ENCODE measurements around the gene MISP.

Gene MISP

DNA sequence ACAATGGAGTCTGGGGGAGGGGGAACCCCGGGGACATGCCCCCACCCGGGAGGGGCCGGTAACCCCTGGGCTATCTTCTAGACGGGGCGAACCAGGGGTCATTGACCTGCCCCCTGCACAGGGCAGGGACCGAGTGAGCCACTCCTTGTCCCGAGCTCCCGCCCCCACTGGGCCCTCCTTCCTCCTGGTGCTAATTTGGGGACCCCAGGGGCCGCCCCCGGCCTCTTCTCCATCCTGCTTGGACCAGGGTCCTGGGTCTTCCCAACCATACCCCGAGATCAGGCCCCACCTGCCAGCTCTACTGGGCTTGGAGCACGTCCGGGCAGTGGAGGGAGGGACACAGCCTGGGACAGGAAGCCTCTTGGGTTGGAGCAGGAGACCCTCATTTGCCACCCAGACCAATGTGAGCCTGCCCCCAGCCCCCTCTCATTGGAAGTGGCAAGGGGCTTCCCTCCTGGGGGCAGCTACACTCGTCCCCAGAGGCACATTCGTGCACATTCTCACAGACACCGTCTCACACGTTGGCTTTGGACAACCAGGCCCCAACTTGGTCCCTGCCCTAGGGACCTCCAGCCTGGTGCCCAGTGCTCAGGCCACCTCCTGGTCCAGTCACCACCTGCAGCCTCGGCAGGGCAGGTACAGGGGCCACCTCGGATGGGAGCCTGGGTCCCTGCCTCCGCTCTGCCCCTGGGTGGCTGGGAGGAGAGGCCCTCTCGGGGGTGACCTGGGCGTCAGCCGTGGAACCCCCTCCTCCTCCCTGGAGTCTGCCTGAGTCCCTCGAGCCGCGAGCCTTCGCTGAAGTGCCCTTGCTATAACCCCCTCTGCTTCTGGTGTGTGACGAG lies 3.3 kb upstream of the MISP start:
- DNase-seq: no peak

DNA sequence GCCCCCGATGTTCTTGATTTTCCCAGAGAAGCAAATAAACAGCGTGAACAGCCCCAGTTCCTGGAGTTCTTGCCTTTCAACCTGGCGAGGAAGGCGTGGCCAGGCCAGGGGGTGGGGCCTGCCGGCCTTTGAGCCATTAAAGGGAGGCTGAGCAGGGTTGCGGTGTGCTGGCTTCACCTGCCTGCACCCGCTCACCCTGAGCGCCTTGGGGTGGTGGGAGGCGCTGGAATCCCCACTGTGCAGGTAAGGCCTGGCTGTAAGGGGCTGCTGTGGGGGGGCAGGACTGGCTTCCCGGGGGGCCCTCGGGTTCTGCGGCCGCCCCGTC lies 2.7 kb upstream of the MISP start:
- DNase-seq: no peak

DNA sequence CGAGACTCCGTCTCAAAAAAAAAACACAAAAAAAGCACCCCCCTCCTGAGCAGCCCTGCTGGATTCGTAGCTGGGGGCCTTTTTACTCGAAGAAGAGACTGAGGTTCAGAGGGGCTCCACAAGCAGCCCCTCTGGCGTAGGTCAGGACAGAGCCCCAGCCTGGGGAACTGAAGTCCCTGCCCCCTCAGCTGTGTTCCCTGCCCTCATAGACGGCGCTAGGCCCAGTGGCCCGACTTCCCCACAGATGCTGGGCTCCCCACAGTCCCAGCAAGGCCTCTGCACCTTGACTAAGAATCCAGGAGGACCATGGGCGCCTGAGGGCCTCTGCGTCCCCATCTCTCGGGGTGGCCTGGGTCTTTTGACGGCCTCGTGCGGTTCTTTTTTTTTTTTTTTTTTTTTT lies 1.1 kb upstream of the MISP start:
- no peak for DNase-seq

DNA sequence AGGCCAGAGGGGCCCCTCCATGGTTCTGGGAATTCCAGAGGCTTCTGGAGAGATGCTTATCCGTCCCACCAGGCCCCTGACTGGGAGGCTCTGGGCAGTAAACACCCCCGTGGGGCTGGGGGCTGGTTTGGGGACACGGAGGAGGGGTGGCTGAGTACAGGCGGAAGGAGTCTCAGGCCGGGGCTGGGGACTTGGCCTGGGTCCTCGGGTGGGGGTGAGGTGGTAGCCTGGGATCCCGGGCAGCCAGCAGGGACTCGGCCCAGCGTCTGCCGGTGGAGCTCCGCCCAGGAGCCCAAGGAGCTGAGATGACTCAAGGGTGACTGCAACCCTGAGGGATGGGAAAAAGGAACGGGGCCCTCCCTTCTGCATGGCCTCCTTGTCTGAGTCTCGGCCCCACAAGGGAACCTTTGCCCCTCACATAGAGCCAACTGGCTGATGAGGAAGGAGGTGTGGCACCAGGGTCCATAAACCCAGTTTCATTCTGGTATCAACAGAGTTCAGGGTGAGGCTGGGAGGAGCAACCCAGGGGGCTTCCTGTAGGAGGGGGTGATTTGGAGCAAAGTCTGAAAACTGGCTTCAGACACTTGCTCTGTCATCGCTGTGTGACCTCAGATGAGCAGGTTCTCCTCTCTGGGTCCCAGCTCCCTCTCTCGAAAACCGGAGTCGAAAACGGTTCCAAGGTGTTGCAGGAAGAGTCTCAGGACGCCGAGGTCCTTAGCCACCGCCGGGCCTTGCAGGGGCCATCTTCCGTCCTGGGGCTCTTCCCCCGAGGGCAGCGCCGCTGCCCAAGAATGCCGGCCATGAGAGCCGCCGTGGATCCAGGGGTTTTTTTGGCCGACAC lies 809 bp downstream of the MISP start:
- DNase-seq: no peak

DNA sequence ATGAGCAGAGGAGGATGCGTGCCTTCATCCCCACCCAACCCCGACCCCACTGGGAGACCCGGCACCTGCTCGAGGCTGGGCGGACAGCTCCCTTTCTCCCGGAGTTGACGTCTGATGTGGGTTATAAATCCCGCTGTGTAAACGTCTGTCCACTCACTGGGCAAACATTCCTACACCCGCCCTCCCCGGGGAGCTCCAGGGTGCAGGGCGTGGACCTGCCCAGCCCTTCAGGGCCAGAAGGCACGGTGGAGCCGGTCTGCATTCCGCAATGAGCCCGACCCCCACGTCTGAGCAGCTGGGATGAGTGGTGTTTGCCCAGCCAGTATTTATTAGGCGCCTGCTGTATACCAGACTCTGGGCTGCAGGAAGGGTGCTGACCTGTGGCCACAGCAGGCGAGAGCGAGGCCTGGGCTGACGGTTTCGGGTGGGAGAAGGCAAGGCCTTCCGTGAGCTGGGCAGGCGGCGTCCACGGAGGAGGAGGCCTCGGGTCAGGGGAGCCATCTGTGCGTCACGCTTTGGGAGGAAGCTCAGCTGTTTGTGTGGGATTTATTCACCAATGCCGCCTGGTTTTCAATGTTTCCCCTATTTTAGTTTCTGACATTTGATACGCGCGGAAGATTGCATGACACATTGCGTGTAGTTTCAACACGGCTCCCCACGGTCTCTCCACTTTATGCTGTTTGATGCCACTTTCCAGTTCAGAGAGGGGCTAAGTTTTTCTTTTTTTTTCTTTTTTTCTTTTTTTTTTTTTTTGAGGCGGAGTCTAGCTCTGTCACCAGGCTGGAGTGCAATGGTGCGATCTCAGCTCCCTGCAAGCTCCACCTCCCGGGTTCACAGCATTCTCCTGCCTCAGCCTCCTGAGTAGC lies 2.0 kb downstream of the MISP start:
- no peak for DNase-seq

DNA sequence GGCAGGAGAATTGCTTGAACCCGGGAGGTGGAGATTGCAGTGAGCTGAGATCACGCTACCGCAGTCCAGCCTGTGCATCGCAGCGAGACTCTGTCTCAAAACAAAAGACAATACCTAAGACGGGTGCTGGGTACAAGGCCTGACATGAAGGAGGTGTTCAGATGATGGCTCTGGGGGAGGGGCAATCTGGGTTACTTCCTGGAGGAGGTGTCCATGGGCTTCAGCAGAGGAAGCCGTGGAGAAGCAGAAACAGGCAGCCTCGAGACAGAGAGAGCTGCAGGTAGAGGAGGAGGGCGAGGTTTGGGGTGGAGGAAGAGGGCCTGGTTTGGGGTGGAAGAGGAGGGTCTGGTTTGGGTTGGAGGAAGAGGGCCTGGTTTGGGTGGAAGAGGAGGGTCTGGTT lies 3.6 kb downstream of the MISP start:
- DNase-seq: no peak

DNA sequence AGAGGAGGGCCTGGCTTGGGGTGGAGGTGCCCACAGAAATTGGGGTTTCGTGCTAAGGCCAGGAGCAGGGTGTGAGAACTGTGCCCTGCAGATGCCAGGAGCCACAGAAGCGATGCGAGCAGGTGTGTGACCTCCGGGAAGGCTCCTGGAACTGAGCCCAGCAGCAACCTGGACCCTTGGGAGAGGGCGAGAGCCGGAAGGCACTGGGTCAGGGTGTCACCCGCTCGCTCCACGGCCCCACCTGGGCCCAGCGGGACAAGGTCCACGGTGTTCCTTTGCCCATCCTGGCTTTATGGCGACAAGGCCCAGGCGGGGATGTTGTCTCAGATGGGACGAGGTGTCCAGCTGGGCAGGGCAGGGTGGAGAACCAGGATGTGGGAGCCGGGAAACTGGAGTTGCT lies 4.2 kb downstream of the MISP start:
- DNase-seq: no peak

DNA sequence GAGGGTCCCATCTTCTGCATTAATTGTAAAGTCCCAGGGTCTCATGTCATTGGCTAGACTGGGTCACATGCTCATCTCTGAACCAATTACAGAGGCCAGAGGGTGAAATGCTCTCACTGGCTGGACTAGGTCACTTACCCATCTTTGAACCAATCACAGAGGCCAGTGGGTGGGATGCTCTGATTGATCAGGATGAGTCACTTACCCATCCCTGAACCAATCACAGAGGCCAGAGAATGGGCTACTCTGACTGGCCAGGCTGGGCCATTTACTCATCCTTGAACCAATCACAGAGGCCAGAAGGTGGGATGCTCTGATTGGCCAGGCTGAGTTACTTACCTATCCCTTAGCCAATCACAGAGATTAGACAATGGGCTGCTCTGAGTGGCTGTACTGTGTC lies 5.3 kb downstream of the MISP start:
- no peak for DNase-seq

DNA sequence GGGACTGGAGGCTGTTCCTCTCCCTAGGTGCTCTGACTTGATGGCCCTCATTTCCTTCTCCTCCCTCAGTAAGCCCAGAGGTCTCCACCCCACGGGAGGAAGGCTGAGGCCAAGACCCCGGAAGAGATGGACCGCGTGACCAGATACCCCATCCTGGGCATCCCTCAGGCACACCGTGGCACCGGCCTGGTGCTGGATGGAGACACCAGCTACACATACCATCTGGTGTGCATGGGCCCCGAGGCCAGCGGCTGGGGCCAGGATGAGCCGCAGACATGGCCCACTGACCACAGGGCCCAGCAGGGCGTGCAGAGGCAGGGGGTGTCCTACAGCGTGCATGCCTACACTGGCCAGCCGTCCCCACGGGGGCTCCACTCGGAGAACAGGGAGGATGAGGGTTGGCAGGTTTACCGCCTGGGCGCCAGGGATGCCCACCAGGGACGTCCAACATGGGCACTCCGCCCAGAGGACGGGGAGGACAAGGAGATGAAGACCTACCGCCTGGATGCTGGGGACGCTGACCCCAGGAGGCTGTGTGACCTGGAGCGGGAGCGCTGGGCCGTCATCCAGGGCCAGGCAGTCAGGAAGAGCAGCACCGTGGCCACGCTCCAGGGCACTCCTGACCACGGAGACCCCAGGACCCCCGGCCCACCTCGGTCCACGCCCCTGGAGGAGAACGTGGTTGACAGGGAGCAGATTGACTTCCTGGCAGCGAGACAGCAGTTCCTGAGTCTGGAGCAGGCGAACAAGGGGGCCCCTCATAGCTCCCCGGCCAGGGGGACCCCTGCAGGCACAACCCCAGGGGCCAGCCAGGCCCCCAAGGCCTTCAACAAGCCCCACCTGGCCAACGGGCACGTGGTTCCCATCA lies 6.1 kb downstream of the MISP start:
- no peak for DNase-seq

DNA sequence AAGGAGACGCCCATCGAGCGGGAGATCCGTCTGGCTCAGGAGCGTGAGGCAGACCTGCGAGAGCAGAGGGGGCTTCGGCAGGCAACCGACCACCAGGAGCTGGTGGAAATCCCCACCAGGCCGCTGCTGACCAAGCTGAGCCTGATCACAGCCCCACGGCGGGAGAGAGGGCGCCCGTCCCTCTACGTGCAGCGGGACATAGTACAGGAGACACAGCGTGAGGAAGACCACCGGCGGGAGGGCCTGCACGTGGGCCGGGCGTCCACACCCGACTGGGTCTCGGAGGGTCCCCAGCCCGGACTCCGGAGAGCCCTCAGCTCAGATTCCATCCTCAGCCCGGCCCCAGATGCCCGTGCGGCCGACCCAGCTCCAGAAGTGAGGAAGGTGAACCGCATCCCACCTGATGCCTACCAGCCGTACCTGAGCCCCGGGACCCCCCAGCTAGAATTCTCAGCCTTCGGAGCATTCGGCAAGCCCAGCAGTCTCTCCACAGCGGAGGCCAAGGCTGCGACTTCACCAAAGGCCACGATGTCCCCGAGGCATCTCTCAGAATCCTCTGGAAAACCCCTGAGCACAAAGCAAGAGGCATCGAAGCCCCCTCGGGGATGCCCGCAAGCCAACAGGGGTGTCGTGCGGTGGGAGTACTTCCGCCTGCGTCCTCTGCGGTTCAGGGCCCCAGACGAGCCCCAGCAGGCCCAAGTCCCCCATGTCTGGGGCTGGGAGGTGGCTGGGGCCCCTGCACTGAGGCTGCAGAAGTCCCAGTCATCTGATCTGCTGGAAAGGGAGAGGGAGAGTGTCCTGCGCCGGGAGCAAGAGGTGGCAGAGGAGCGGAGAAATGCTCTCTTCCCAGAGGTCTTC lies 7.1 kb downstream of the MISP start:
- no peak for DNase-seq

DNA sequence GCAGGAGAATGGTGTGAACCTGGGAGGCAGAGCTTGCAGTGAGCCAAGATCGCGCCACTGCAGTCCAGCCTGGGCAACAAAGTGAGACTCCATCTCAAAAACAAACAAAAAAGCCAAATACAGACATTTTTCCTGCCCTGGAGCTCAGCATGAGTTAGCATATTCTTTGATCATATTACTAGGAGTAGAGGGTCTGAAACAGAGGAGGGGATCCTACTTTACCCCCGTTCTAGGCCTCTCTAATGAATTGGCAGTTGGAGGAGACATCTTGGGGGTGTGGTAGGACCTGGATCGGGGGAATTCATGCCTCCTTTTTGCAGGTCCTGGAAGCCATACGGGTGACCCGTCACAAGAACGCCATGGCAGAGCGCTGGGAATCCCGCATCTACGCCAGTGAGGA lies 12.3 kb downstream of the MISP start:
- no peak for DNase-seq

DNA sequence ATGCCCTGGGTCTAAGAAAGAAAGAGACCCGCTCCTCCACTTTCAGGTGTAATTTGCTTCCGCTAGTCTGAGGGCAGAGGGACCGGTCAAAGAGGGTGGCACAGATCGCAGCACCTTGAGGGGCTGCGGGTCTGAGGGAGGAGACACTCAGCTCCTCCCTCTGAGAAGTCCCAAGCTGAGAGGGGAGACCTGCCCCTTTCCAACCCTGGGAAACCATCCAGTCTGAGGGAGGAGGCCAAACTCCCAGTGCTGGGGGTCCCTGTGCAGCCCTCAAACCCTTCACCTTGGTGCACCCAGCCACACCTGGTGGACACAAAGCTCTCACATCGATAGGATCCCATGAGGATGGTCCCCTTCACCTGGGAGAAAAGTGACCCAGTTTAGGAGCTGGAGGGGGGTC lies 13.0 kb downstream of the MISP start:
- no peak for DNase-seq

DNA sequence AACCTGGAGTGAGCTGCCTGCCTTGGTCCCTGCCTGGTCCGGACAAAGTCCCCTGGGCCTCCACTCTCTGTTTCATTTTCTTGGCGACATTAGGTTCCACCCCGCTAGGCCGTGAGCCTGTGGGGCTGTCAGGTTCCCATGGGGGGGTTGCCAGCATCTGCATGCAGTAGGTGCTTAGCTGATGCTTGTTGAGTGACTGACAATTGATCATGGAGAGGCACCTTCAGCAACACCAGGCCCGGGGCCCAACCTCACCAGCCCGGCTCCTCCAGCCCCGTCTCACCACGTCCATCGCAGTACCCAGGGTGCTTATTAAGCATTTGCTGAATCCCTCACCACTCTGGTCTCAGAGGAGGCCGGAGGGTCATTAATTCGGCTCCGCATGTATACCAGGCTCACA lies 13.4 kb downstream of the MISP start:
- no peak for DNase-seq

DNA sequence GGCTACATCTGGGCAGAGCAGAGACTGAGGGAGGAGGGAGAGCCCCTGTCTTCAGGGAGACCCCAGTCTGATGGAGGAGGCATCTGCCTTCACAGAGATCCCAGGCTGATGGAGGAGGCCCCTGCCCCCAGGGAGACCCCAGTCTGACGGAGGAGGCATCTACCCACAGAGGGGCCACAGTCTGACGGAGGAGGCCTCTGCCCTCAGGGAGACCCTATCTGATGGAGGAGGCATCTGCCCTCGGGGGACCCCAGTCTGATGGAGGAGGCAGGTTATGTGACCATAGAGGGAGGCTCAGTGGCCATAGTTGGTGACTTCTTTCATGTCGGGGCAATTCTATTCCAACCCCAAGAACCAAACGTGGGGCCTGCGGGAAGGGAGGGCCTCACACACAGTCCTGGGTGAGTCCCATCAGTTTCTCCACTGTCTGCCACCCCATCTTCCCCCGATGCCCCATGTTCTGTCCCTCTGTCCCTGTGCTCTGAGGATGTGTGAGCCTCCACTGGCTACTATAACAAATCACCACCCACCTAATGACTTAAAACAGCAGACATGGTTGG lies 14.3 kb downstream of the MISP start:
- no peak for DNase-seq

DNA sequence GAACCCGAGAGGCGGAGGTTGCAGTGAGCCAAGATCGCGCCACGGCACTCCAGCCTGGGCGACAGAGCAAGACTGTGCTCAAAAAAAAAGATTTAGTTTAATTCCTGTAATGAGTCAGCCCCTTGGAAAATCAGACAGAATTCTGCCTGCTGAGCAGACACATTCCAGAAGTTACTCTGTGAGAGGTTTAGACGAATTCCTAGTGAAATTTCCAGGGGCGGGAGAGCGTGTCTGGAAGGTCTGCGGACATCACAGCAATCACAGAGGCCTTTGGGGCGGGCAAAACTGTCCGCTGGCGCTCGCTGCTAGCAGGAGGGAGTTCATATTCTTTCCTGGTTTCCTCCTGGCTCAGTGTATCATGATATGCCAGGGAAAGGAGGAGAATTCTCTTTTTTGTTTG lies 17.5 kb downstream of the MISP start:
- no peak for DNase-seq

DNA sequence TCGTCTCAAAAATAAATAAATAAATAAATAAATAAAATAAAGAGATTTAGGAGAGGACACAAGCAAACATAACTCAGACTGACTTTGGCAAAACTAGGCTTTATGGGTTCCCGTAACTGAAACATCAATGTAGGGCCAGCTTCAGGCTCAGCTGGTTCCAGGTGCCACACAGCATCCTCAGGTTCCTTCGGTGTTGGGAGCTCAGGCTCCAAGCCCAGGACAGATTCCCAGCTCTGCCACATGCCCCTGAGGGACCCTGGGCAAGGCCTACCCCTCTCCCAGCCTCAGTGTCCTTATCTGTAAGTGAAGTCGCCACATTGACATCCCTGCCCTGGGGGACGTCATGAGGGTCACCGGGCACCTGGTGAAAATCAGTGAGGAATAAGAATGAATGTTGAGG lies 18.7 kb downstream of the MISP start:
- no peak for DNase-seq

DNA sequence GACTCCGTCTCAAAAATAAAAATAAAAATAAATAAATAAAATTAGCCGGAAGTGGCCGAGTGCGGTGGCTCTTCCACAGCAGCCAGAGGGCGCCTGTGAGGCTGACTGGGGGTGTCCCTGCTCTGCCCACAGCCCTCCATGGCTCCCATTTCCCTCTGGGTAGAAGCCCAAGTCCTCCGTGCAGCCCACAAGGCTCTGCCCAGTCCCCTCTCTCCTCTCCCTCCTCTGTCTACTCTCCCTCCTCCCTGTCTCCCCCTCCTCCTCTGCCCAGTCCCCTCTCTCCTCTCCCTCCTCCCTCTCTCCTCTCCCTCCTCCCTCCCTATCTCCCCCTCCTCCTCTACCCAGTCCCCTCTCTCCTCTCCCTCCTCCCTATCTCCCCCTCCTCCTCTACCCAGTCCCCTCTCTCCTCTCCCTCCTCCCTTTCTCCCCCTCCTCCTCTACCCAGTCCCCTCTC lies 20.4 kb downstream of the MISP start:
- DNase-seq: no peak

DNA sequence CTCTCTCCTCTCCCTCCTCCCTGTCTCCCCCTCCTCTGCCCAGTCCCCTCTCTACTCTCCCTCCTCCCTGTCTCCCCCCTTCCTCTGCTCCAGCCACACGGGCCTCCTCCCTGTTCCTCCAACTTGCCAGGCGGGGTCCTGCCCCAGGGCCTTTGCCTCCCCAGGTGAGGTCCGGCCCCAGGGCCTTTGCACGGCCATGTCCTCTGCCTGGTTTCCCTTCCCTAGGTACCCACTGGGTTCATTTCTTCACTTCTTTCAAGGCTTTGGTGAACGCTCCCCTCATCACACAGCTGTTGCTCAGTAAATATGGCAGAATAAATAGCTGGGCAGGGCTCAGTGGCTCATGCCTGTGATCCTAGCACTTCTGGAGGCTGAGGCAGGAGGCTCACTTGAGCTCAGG lies 21.2 kb downstream of the MISP start:
- DNase-seq: no peak

DNA sequence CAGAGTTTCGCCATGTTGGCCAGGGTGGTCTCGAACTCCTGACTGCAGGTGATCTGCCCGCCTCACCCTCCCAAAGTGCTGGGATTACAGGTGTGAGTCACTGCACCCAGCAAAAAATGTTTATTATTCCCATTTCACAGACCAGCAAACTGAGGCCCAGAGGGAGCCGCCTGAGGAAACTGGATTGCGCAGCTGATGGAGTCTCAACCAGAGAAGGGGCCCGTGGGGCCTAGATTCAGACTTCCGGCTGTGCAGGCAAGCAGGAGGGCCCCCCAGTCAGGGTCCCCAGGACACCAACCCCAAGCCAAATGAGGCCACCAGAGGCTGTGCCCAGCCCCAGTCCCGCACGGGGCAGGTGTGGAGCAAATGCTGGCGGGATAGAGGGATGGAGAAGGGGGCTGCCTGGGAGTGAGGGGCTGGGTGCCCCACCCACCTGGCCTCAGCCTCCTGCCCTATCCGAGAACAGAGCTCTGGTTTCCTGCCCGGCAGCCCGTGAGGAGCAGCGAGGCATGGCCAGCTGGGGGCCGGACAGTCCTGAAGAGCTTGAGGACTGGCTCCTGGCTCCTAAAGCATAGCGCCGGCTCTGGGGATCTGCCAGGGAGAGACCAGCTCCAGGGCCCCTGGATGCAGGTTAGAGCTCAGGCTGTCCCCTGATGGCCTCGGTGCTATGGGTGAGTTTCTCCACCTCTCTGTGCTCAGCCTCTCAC lies 22.0 kb downstream of the MISP start:
- no peak for DNase-seq

DNA sequence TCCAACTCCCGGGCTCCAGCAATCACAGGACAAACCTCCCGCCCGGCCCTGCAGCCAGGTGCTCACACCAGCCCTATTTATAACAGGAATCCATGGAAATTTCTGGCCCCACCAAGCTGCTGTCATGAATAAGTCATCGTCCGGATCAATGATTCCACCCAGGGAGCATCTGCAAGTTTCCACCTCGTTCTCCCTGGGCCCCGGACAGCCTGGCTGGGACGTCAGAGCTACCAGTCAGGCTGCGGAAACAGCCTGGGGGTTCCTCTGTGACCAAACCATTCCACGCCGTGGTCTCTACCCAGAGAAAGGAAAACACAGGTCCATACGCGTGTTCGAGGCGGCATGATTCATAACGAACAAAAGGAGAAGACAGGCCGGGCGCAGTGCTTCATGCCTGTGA lies 25.6 kb downstream of the MISP start:
- no peak for DNase-seq

Measured in DMS79 (cell line).